Activated CD4-positive, alpha-beta T cell treated with anti-CD3 and anti-CD28 coated beads, Interleukin-2, Interleukin-6, amounts not matched to agents 100 ng/mL and 50 ng/mL, durations not matched to agents 16 hours and 8 hours (primary cell): ENCODE data around the gene PDCD1.
"Not testable (repeated sequence)": the region's sequence is repeated elsewhere in the genome, so short reads cannot be mapped to it uniquely, and the experiment has no call there.

Experiments
- DNase-seq: peaks from one replicate; pipeline ENCODE4 v3.0.0-alpha.2; 2020

The PDCD1 gene

GRCh38 chr2:241858206-241859016 lies at the start of gene PDCD1:
Gene PDCD1, minus strand, starts transcription at chr2:241858894. Its CDS starts 56 bp downstream, at chr2:241858838.
- DNase-seq = peak; percentile 87

- DNase-seq = not testable (repeated sequence)
Measured at GRCh38 chr2:241907831-241908230, 49.1 kb upstream of the PDCD1 start.

GRCh38 chr2:241906826-241907570 lies 48.3 kb upstream of the PDCD1 start:
- no peak for DNase-seq

GRCh38 chr2:241906378-241906770 lies 47.7 kb upstream of the PDCD1 start:
- DNase-seq = not testable (repeated sequence)

- no peak for DNase-seq
Measured at GRCh38 chr2:241905716-241906377, 47.2 kb upstream of the PDCD1 start.

GRCh38 chr2:241904791-241905710 lies 46.4 kb upstream of the PDCD1 start:
- no peak for DNase-seq

GRCh38 chr2:241904011-241904718 lies 45.5 kb upstream of the PDCD1 start:
- no peak for DNase-seq

GRCh38 chr2:241903121-241904010 lies 44.7 kb upstream of the PDCD1 start:
- no peak for DNase-seq

- DNase-seq = no peak
Measured at GRCh38 chr2:241902357-241902991, 43.8 kb upstream of the PDCD1 start.

- no peak for DNase-seq
Measured at GRCh38 chr2:241901500-241902351, 43.0 kb upstream of the PDCD1 start.

- no peak for DNase-seq
Measured at GRCh38 chr2:241901018-241901380, 42.3 kb upstream of the PDCD1 start.

- no peak for DNase-seq
Measured at GRCh38 chr2:241900251-241901017, 41.7 kb upstream of the PDCD1 start.

GRCh38 chr2:241898463-241899270 lies 40.0 kb upstream of the PDCD1 start:
- DNase-seq = no peak

GRCh38 chr2:241897231-241897916 lies 38.7 kb upstream of the PDCD1 start:
- DNase-seq = no peak

- no peak for DNase-seq
Measured at GRCh38 chr2:241896746-241897201, 38.1 kb upstream of the PDCD1 start.

- no peak for DNase-seq
Measured at GRCh38 chr2:241895712-241896641, 37.3 kb upstream of the PDCD1 start.
